Measurements from ENCODE around the gene CCDC137.

DNA sequence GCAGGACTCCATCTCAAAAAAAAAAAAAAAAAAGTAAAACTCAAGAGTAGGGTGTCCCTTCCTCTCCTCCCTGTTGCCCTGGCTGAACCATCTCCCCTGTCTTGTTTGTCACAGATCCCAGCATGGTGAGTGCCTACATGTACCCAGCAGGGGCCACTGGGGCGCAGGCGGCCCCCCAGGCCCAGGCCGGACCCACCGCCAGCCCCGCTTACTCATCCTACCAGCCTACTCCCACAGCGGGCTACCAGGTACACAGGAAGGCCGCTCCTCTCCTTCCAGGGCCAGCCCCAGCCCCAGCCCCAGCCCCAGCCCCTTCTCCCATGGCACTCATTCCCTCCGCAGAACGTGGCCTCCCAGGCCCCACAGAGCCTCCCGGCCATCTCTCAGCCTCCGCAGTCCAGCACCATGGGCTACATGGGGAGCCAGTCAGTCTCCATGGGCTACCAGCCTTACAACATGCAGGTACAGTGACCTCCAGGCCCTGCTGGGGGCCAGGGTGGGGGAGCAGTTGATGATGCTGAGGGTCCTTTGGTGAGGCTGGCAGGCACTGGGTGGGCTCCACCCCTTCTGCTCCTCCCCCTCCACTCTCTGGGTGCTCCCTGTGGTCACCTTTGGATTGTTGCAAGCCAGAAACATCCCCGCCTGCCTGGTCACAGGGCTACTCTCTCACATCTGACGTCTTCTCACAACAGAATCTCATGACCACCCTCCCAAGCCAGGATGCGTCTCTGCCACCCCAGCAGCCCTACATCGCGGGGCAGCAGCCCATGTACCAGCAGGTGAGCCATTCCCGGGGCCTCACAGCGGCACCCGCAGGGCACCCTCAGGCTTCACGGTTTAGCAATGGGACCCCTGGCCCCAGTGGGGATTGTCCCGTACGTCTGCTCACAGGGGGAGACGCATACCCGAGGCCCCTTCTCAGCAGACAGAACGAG is 34.1 kb downstream of the CCDC137 start:
- TF ChIP-seq, protein P1, sequence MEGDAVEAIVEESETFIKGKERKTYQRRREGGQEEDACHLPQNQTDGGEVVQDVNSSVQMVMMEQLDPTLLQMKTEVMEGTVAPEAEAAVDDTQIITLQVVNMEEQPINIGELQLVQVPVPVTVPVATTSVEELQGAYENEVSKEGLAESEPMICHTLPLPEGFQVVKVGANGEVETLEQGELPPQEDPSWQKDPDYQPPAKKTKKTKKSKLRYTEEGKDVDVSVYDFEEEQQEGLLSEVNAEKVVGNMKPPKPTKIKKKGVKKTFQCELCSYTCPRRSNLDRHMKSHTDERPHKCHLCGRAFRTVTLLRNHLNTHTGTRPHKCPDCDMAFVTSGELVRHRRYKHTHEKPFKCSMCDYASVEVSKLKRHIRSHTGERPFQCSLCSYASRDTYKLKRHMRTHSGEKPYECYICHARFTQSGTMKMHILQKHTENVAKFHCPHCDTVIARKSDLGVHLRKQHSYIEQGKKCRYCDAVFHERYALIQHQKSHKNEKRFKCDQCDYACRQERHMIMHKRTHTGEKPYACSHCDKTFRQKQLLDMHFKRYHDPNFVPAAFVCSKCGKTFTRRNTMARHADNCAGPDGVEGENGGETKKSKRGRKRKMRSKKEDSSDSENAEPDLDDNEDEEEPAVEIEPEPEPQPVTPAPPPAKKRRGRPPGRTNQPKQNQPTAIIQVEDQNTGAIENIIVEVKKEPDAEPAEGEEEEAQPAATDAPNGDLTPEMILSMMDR (IDR thresholded peaks at IDR 0.05 in 4 of 5, conservative IDR thresholded peaks at IDR 0.05 in 1 of 5): no peak
- no peak for TF ChIP-seq POLR2A (IDR thresholded peaks at IDR 0.05)
